Esophagus squamous epithelium (tissue), 5 donors: ENCODE data around the gene PLXDC1. TPM values are rescaled to one million over a fixed set of nuclear protein-coding genes. Genes with fewer than 3 reads are reported as not detected.

Experiments used
- DNase-seq: peaks from one replicate; lab custom pipeline; 2025; lab: John Stamatoyannopoulos, UW
- H3K27ac ChIP-seq, 4 donors: fragments of 200-600 bp; sonication (generic); one replicate each; pipeline ENCODE4 v1.5.1; 2016 to 2019; ENCODE audit warnings: mild to moderate bottlenecking in 1 of 4
- H3K27me3 ChIP-seq, 4 donors: fragments of 200-600 bp; sonication (generic); 1 replicate in 3 of 4; 2 replicates in 1 of 4; pipeline versions ENCODE4 v1.5.1 to v1.6.0; 2017 to 2021; ENCODE audit warnings: antibody characterized with exemption in 1 of 4
- H3K36me3 ChIP-seq, 3 donors: fragments of 200-600 bp; sonication (generic); one replicate each; pipeline ENCODE4 v1.5.1; 2016 to 2019
- H3K4me1 ChIP-seq, 3 donors: fragments of 200-600 bp; sonication (generic); one replicate each; pipeline ENCODE4 v1.5.1; 2017 to 2019
- H3K4me3 ChIP-seq, 4 donors: fragments of 200-600 bp; sonication (generic); 1 replicate in 3 of 4; 2 replicates in 1 of 4; pipeline ENCODE4 v1.5.1; 2016 to 2019; ENCODE audit warnings: mild to moderate bottlenecking in 2 of 4, moderate library complexity in 1 of 4
- H3K9me3 ChIP-seq, 3 donors: fragments of 200-600 bp; sonication (generic); one replicate each; pipeline ENCODE4 v1.5.1; 2016 to 2019
- POLR2A ChIP-seq, 4 donors: fragments of 450-650 bp; IDR thresholded peaks; one replicate each; pipeline ENCODE4 v1.6.1; 2017; ENCODE audit warnings: antibody characterized with exemption in 4 of 4, mild to moderate bottlenecking in 4 of 4, moderate library complexity in 3 of 4
- WGBS, 2 donors: methylation state at CpG; one replicate each; pipeline ENCODE4 v1.1.5; 2018; 5-methylcytosine and 5-hydroxymethylcytosine counted together
- intact Hi-C: fragments of 100-400 bp; cut with DNase I; formaldehyde crosslinking; loops from one replicate; pipeline ENCODE4 v1.15.0; 2022
- total RNA-seq, 4 donors: library from RNA; depleted of rRNA; stranded (reverse); fragments of >200 nt; gene quantifications; one replicate each; pipeline ENCODE4 v1.1.0, GENCODE V29; 2016
- TF ChIP-seq, protein P1 (sequence below), 6 experiments: fragments of 450-650 bp in 4 of 6; fragments of 200-600 bp in 2 of 6; sonication (generic) in 2 of 6; IDR thresholded peaks; one replicate each; pipeline ENCODE4 v1.5.1; 2016 to 2019; ENCODE audit warnings: antibody characterized with exemption in 6 of 6, mild to moderate bottlenecking in 4 of 6, moderate library complexity in 4 of 6
- donor health status: DM: yes; HTN: yes; CAD: no.

Gene PLXDC1
- total RNA-seq, 4 donors from 2014 or later = 1.2 to 7.2 (median 4.6) TPM

DNA sequence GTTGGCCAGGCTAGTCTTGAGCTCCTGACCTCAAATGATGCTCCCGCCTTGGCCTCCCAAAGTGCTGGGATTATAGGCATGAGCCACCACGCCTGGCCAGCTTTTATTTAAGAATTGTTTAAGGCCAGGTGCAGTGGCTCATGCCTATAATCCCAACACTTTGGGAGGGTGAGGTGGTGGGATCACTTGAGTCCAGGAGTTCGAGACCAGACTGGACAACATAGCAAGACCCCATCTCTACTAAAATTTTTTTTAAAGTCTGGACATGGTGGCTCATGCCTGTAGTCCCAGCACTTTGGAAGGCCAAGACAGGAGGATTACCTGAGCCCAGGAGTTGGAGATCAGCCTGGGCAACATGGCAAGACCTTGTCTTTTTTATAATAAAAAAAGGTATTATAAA lies 5.2 kb downstream of the PLXDC1 start:
- Histone ChIP-seq H3K9me3 (no peaks in the 10 kb centered on the region), H3K4me3 (no peak overlapping the region), H3K27me3 (peaks cover 0 to 10% (median 0%) of the 10 kb centered on the region in 4 donors), H3K4me1 (peaks cover 14 to 51% (median 18%) of the 10 kb centered on the region in 3 donors), H3K36me3 (no peaks in the 10 kb centered on the region), H3K27ac (no peak overlapping the region)
- no peak for DNase-seq
- TF ChIP-seq POLR2A (IDR thresholded peaks at IDR 0.05) = no peak
- TF ChIP-seq, protein P1, sequence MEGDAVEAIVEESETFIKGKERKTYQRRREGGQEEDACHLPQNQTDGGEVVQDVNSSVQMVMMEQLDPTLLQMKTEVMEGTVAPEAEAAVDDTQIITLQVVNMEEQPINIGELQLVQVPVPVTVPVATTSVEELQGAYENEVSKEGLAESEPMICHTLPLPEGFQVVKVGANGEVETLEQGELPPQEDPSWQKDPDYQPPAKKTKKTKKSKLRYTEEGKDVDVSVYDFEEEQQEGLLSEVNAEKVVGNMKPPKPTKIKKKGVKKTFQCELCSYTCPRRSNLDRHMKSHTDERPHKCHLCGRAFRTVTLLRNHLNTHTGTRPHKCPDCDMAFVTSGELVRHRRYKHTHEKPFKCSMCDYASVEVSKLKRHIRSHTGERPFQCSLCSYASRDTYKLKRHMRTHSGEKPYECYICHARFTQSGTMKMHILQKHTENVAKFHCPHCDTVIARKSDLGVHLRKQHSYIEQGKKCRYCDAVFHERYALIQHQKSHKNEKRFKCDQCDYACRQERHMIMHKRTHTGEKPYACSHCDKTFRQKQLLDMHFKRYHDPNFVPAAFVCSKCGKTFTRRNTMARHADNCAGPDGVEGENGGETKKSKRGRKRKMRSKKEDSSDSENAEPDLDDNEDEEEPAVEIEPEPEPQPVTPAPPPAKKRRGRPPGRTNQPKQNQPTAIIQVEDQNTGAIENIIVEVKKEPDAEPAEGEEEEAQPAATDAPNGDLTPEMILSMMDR (IDR thresholded peaks at IDR 0.05) = no peak
- 92 to 100% methylated on average over 2 to 3 of the region's 3 CpGs for WGBS, 2 donors
- intact Hi-C loops = no loop called here

DNA sequence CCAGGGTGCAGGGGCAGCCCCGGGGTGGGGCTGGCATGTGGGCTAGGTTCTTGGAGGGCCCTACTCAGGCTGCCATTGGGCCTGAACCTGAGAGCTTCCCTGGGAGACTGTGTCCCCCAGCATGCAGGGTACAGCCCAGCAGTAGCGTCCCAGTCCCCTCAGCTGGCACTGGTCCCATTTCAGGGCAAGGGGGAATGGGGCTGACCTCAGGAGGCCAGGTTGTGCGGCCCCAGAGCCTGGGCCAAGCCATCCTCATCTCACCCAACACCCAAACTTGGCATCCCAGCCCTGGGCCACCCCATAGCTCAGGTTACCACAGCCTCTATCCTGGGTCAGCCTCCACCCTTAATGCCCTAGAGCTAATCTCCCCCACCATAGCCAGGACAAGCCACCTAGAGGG lies 6.3 kb downstream of the PLXDC1 start:
- intact Hi-C loops = no loop called here
- H3K4me1 ChIP-seq = peaks cover 13 to 39% (median 18%) of the 10 kb centered on the region in 3 donors
- H3K27ac ChIP-seq = peak overlapping the region in 3 of 4 donors; percentile 31 to 82 (median 79)
- no peak overlapping the region for H3K4me3 ChIP-seq
- H3K36me3 ChIP-seq = no peaks in the 10 kb centered on the region
- no peaks in the 10 kb centered on the region for H3K27me3 ChIP-seq
- TF ChIP-seq, protein P1 (IDR thresholded peaks at IDR 0.05) = no peak
- no peak for TF ChIP-seq POLR2A (IDR thresholded peaks at IDR 0.05)
- DNase-seq = no peak
- H3K9me3 ChIP-seq = no peaks in the 10 kb centered on the region
- 67 to 71% methylated on average over 1 of the region's 3 CpGs for WGBS, 2 donors

DNA sequence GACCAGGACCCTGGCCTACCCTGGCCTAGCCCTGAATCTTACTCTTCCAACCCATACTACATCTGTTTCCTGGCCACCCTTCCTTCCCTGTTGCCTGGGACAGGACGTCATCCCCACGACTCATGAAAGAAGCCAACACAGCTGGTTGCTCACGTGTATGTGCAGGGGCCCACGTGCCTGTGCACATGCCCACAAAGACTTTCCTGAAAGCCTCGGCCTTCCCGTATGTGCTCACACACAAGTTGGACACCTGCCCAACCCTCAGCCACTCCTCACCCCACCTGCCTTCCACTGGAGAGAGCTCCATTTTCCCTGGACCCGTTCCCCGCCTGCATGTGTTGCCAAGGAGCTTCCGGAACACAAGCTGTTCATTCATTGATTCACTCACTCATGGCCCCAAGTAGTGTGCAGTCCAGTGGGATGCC lies 7.0 kb downstream of the PLXDC1 start:
- intact Hi-C loops = no loop called here
- 30 to 35% methylated on average over 5 to 9 of the region's 9 CpGs for WGBS, 2 donors

DNA sequence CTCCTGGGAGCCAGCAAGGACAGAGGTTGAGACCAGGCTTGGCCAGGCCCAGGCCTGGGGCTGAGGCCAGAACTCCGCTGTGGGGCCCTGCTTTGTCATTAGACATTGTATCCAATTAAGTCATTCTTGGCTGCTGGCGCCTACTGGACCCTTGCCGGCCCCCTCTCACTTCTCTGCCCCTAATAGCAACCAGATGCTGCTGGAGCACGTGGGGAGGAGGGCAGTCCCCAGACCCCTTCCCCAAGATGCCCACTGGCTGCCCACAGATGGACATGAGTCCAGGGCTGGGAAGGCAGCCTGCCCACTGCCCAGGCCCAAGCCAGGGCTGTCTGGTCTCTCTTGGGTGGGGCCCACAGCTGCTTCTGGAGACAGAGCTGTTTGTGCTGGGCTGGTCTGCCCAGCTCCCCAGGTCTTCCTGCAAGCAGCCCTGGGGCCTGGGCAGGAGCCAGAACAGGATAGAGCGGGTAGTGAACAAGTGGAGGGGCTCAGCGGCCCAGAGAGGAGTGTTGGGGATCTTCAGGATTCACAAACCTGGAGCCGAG lies 7.8 kb downstream of the PLXDC1 start:
- no peaks in the 10 kb centered on the region for H3K27me3 ChIP-seq
- H3K9me3 ChIP-seq = no peaks in the 10 kb centered on the region
- intact Hi-C loops = no loop called here
- TF ChIP-seq, protein P1 (IDR thresholded peaks at IDR 0.05) = no peak
- TF ChIP-seq POLR2A (IDR thresholded peaks at IDR 0.05) = no peak
- no peaks in the 10 kb centered on the region for H3K36me3 ChIP-seq
- H3K4me3 ChIP-seq = no peak overlapping the region
- DNase-seq = no peak
- WGBS, 2 donors = 81 to 86% methylated on average over 1 to 4 of the region's 7 CpGs
- peaks cover 18 to 45% (median 22%) of the 10 kb centered on the region in 3 donors for H3K4me1 ChIP-seq
- peak overlapping the region; percentile 33 to 82 (median 70) for H3K27ac ChIP-seq

More for the DNA sequence above, 7.0 kb downstream of the PLXDC1 start:
- H3K4me3 ChIP-seq = no peak overlapping the region
- H3K36me3 ChIP-seq = no peaks in the 10 kb centered on the region
- H3K4me1 ChIP-seq = peaks cover 17 to 37% (median 18%) of the 10 kb centered on the region in 3 donors
- peak; percentile 30 for DNase-seq
- H3K27ac ChIP-seq = peak overlapping the region; percentile 33 to 82 (median 70)
- H3K27me3 ChIP-seq = no peaks in the 10 kb centered on the region
- TF ChIP-seq POLR2A (IDR thresholded peaks at IDR 0.05) = no peak
- TF ChIP-seq, protein P1 (IDR thresholded peaks at IDR 0.05) = no peak
- no peaks in the 10 kb centered on the region for H3K9me3 ChIP-seq

DNA sequence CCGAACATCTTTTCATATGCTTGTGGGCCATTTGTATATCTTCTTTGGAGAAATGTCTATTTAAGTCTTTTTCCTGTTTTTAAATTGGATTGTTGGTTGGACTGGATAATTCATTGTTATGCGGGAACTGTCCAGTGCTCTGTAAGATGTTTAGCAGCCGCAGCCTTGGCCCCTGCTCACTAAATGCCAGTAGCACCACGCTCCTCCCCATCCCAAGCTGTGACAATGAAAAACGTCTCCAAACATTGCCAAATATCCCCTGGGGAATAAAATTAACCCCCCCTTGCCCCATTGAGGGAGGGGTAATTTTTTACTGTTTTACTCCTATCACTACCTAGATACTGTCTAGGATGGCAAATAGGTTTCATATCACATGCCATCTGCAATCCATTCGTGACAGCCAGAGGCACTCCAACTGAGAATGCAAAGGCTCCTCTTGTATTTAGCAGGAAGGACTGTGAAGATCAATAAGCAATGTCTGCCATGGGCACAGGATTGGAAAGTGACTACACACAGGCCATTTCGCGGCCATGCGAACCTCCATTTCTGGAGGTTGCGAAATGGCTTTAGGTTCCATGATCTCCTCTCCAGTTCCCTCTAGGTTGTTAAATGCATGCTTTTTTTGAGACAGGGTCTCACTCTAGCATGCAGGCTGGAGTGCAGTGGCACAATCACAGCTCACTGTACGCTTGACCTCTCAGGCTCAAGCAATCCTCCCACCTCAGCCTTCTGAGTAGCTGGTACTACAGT lies 9.3 kb downstream of the PLXDC1 start:
- WGBS, 2 donors = 86% methylated on average over 11 of the region's 11 CpGs

More for the DNA sequence above, 9.3 kb downstream of the PLXDC1 start:
- peaks cover 18 to 44% (median 22%) of the 10 kb centered on the region in 3 donors for H3K4me1 ChIP-seq
- TF ChIP-seq, protein P1 (IDR thresholded peaks at IDR 0.05) = no peak
- TF ChIP-seq POLR2A (IDR thresholded peaks at IDR 0.05) = no peak
- H3K27me3 ChIP-seq = no peaks in the 10 kb centered on the region
- DNase-seq = no peak
- no peak overlapping the region for H3K27ac ChIP-seq
- H3K36me3 ChIP-seq = no peaks in the 10 kb centered on the region
- no peaks in the 10 kb centered on the region for H3K9me3 ChIP-seq
- intact Hi-C loops = no loop called here
- H3K4me3 ChIP-seq = no peak overlapping the region
